ENCODE measurements around the gene SLC35G3.
A peak's percentile ranks its signal among the peaks of the same experiment; 100 is the strongest.
"Not testable (repeated sequence)": the region's sequence is repeated elsewhere in the genome, so short reads cannot be mapped to it uniquely, and the experiment has no call there.

The SLC35G3 gene

GRCh38 chr17:35222452-35222851, 28.3 kb upstream of the SLC35G3 start:
- Mint-ChIP-seq H3K27ac (no peak overlapping the region), H3K4me3 (no peak overlapping the region), H3K9me3 (peaks cover 16 to 23% of the 10 kb centered on the region in 2 donors), H3K4me1 (peaks cover 43% of the 10 kb centered on the region), H3K27me3 (no peaks in the 10 kb centered on the region)
- no peak for ATAC-seq
- DNase-seq = no peak

GRCh38 chr17:35218915-35219314, 24.7 kb upstream of the SLC35G3 start:
- no peaks in the 10 kb centered on the region for H3K27me3 Mint-ChIP-seq
- no peak for DNase-seq
- peak overlapping the region; percentile 76 to 89 for H3K27ac Mint-ChIP-seq
- H3K9me3 Mint-ChIP-seq = peaks cover 16 to 18% of the 10 kb centered on the region in 2 donors
- ATAC-seq = no peak
- H3K4me3 Mint-ChIP-seq = peak overlapping the region; percentile 70 to 71
- H3K4me1 Mint-ChIP-seq = peaks cover 56% of the 10 kb centered on the region

- DNase-seq = no peak
- Mint-ChIP-seq H3K4me1 (peaks cover 74% of the 10 kb centered on the region), H3K4me3 (peak overlapping the region; percentile 14 to 17), H3K27me3 (no peaks in the 10 kb centered on the region), H3K27ac (no peak overlapping the region), H3K9me3 (peaks cover 7 to 10% of the 10 kb centered on the region in 2 donors)
- ATAC-seq = no peak
These were observed 22.9 kb upstream of the SLC35G3 start for GRCh38 chr17:35217107-35217506.

GRCh38 chr17:35214631-35215273, 20.6 kb upstream of the SLC35G3 start:
- H3K27ac Mint-ChIP-seq = peak overlapping the region; percentile 93 to 99

DNA sequence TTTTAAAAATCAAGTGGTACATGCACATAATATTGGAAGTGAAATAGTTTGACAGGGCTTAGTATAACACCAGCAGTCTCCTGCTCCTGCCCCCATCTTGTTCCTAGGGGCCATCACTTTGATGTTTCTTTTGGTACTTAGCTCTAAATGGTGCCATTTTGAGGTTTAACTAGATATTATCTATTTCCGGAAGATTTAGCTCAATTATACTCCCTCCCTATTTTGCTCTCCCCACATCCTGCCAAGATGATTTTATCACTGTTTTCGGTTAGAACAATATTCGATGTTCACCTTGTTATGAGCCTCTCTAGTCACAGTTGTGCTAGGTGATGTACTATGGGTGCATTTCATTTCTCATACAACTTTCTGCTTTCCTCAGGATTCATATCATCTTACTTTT, 20.0 kb upstream of the SLC35G3 start:
- Mint-ChIP-seq H3K4me1 (peaks cover 87% of the 10 kb centered on the region), H3K4me3 (peak overlapping the region; percentile 84), H3K27ac (peak overlapping the region; percentile 93 to 99), H3K27me3 (no peaks in the 10 kb centered on the region), H3K9me3 (no peaks in the 10 kb centered on the region)
- peak; percentile 81 for ATAC-seq
- DNase-seq = peak; percentile 40 to 42

More at GRCh38 chr17:35214631-35215273, 20.6 kb upstream of the SLC35G3 start:
- peak overlapping the region; percentile 84 for H3K4me3 Mint-ChIP-seq
- H3K9me3 Mint-ChIP-seq = no peaks in the 10 kb centered on the region
- H3K27me3 Mint-ChIP-seq = no peaks in the 10 kb centered on the region
- ATAC-seq (peak; percentile 76), DNase-seq (peak; percentile 52 to 56)
- peaks cover 87% of the 10 kb centered on the region for H3K4me1 Mint-ChIP-seq

GRCh38 chr17:35213412-35213940, 19.3 kb upstream of the SLC35G3 start:
- no peak for ATAC-seq
- peak overlapping the region; percentile 91 to 93 for H3K27ac Mint-ChIP-seq
- H3K4me1 Mint-ChIP-seq = peaks cover 87% of the 10 kb centered on the region
- no peak for DNase-seq
- H3K4me3 Mint-ChIP-seq = peak overlapping the region; percentile 84
- H3K27me3 Mint-ChIP-seq = no peaks in the 10 kb centered on the region
- H3K9me3 Mint-ChIP-seq = no peaks in the 10 kb centered on the region

GRCh38 chr17:35212668-35213067, 18.5 kb upstream of the SLC35G3 start:
- DNase-seq (no peak), ATAC-seq (peak; percentile 41)
- Mint-ChIP-seq H3K27me3 (no peaks in the 10 kb centered on the region), H3K9me3 (no peaks in the 10 kb centered on the region), H3K27ac (peak overlapping the region; percentile 93), H3K4me3 (peak overlapping the region; percentile 84), H3K4me1 (peaks cover 82% of the 10 kb centered on the region)

GRCh38 chr17:35210741-35211140, 16.5 kb upstream of the SLC35G3 start:
- peak overlapping the region in 1 of 2 donors; percentile 42 for H3K27ac Mint-ChIP-seq
- DNase-seq = no peak
- peaks cover 71% of the 10 kb centered on the region for H3K4me1 Mint-ChIP-seq
- H3K27me3 Mint-ChIP-seq = no peaks in the 10 kb centered on the region
- no peaks in the 10 kb centered on the region for H3K9me3 Mint-ChIP-seq
- ATAC-seq = no peak
- H3K4me3 Mint-ChIP-seq = peak overlapping the region; percentile 53 to 56

- not testable (repeated sequence) for ATAC-seq, DNase-seq, H3K4me3 Mint-ChIP-seq, H3K27me3 Mint-ChIP-seq, H3K27ac Mint-ChIP-seq, H3K4me1 Mint-ChIP-seq
- H3K9me3 Mint-ChIP-seq = peaks cover 23 to 50% of the 10 kb centered on the region in 2 donors
These were observed 8.4 kb upstream of the SLC35G3 start for GRCh38 chr17:35202582-35202981.

GRCh38 chr17:35195062-35195461, 869 bp upstream of the SLC35G3 start:
- DNase-seq, H3K4me3 Mint-ChIP-seq, H3K27ac Mint-ChIP-seq, ATAC-seq, H3K27me3 Mint-ChIP-seq: not testable (repeated sequence)
- Mint-ChIP-seq H3K9me3 (peaks cover 15 to 26% of the 10 kb centered on the region in 2 donors), H3K4me1 (peaks cover 47% of the 10 kb centered on the region)

- no peak for DNase-seq
- Mint-ChIP-seq H3K4me3 (peak overlapping the region; percentile 68 to 76), H3K9me3 (peaks cover 6 to 15% of the 10 kb centered on the region in 2 donors), H3K4me1 (peaks cover 59% of the 10 kb centered on the region), H3K27me3 (no peaks in the 10 kb centered on the region), H3K27ac (peak overlapping the region; percentile 85 to 94)
- ATAC-seq = peak; percentile 31
These were observed 1.5 kb downstream of the SLC35G3 start for GRCh38 chr17:35192708-35193107.

GRCh38 chr17:35191001-35191695, 3.0 kb downstream of the SLC35G3 start:
- Mint-ChIP-seq H3K9me3 (peaks cover 2 to 8% of the 10 kb centered on the region in 2 donors), H3K27me3 (no peaks in the 10 kb centered on the region), H3K4me1 (peaks cover 70% of the 10 kb centered on the region), H3K4me3 (no peak overlapping the region), H3K27ac (no peak overlapping the region)
- ATAC-seq (no peak), DNase-seq (no peak)

- no peak for DNase-seq
- H3K4me1 Mint-ChIP-seq = peaks cover 85% of the 10 kb centered on the region
- no peaks in the 10 kb centered on the region for H3K27me3 Mint-ChIP-seq
- peak overlapping the region; percentile 43 to 69 for H3K27ac Mint-ChIP-seq
- H3K9me3 Mint-ChIP-seq = no peaks in the 10 kb centered on the region
- H3K4me3 Mint-ChIP-seq = peak overlapping the region; percentile 71 to 77
- no peak for ATAC-seq
These were observed 4.9 kb downstream of the SLC35G3 start for GRCh38 chr17:35189291-35189690.

DNA sequence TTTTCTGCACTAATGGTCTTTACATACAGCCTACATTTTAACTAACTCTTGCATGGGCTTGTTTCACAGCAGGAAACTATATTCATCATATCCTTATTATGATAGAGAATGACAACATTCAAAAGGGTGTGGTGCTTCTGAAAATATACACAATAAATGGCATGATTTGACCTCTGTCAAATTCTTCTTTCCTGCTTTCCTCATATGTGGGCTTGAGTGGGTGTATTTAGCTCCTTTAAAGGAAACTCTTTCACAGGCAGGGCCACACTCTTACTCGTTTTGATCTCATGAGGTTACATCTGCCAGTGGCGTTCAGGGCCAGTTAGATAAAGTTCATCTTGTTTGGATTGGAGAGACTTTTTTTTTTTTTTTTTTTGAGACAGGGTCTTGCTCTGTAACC, 6.1 kb downstream of the SLC35G3 start:
- peak; percentile 85 for ATAC-seq
- Mint-ChIP-seq H3K9me3 (no peaks in the 10 kb centered on the region), H3K27ac (peak overlapping the region; percentile 28 to 50), H3K4me3 (peak overlapping the region; percentile 71 to 73), H3K4me1 (peaks cover 87% of the 10 kb centered on the region), H3K27me3 (no peaks in the 10 kb centered on the region)
- peak in 1 of 2 donors; percentile 54 for DNase-seq

GRCh38 chr17:35187481-35187880, 6.7 kb downstream of the SLC35G3 start:
- H3K4me3 Mint-ChIP-seq = no peak overlapping the region
- no peak overlapping the region for H3K27ac Mint-ChIP-seq
- H3K4me1 Mint-ChIP-seq = peaks cover 87% of the 10 kb centered on the region
- no peak for DNase-seq
- no peaks in the 10 kb centered on the region for H3K27me3 Mint-ChIP-seq
- ATAC-seq = no peak
- H3K9me3 Mint-ChIP-seq = no peaks in the 10 kb centered on the region

DNA sequence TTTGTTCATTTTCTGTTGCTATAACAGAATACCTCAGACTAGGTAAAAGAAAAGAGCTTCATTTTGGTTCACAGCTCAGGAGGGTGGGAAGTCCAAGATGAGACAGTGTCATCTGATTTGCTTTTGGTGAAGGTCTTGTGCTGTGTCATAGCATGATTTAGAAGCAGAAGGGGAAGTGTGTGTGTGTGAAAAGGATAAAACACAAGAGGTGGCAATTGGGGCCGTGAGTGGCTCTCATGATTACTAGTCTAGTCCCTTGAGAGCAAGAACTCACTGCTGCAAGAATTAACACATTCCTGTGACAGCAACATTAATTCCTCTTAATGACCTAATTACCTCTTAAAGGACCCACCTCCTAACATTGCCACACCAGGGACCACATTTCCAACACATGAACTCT, 8.3 kb downstream of the SLC35G3 start:
- Mint-ChIP-seq H3K27me3 (no peaks in the 10 kb centered on the region), H3K4me1 (peaks cover 75% of the 10 kb centered on the region), H3K27ac (no peak overlapping the region), H3K4me3 (no peak overlapping the region), H3K9me3 (no peaks in the 10 kb centered on the region)
- DNase-seq (no peak), ATAC-seq (peak; percentile 60)

All from stimulated activated naive CD8-positive, alpha-beta T cell treated with anti-CD3 and anti-CD28 coated beads, Interleukin-15, amount 100 ng/mL, for 72 hours (primary cell).